NCI-H748 treated with DMSO at 0.1 percent for 48 hours (cell line): Measurements from ENCODE around the gene TPK1.

Experiments used
- DNase-seq: peaks from one replicate; lab custom pipeline; 2025; lab: John Stamatoyannopoulos, UW

TPK1 gene

DNA sequence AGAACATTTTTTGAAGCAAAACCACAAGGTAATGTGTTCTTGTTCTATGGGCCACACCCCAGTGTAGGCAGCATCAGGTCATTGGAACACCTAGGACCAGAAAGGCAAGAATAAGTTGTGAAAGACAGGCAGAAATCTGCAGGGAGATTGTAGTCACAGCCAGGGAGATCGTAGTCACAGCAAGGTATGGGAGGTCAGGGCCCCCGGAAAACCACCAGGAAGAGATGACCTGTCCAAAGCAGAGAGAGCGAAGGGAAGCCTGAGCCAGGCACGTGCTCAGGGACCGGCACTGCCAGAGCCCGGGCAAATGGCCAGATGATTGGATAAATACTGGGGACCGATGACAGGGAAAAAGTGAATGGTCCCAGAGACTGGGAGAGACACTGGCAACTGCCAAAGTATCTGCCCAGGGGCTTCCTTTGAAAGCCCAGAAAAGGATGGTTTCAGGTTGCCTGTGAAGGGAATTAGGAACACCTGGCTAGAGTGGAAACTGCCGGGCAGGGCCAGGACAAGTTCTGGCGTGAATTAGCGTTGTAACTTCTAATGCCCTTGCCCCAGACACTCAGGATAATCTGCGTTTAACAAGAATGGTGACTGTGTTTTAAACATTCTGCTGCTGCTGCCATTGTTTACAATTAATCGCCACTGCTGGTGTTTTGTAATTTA, 428.5 kb downstream of the TPK1 start:
- DNase-seq = no peak

- no peak for DNase-seq
Measured at GRCh38 chr7:144404946-144405345, 430.9 kb downstream of the TPK1 start.

- DNase-seq = no peak
Measured at GRCh38 chr7:144403649-144404061, 432.2 kb downstream of the TPK1 start, which contains the start of gene NOBOX. TSS of gene NOBOX (minus strand) at chr7:144403693.

DNA sequence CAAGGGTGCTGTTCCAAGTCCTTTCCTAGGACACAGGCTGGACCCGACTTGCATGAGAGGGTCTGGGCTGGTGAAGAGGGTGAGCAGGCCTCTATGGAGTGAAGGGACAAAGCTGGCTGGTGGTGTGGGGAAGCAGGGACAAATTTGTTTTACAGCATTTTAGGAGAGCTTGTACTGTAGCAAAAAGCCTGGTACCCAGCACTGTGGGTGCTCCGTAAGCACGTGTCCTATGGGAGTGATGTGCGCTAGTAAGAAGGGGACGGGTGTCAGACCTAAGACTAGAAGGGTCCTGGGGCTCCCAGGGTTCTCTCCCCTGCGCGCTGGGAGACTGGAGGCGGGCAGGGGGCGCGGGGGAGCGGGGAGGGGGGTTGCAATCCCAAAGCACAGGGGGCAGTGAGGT, 432.8 kb downstream of the TPK1 start:
- DNase-seq = no peak
